IMR-90 (cell line): ENCODE results near the gene TUBD1. TPM values are rescaled to one million over a fixed set of nuclear protein-coding genes. Genes with fewer than 3 reads are reported as not detected.
"Not testable (repeated sequence)": the region's sequence is repeated elsewhere in the genome, so short reads cannot be mapped to it uniquely, and the experiment has no call there.

Source experiments
- ATAC-seq: fragments of 200-7000 bp; cut with Tn5 transposase; 2 replicates; pipeline ENCODE4 v1.9.1; 2020; ENCODE audit warnings: low read depth, mild to moderate bottlenecking, moderate library complexity
- BruUV-seq: library from RNA; stranded (reverse); fragments of 400-500 nt; replicated peaks from 2 replicates; lab custom pipeline; 2021; lab: Mats Ljungman, UMichigan
- CTCF ChIA-PET: fragments of 300-600 bp; formaldehyde crosslinking; extraction: SDS; loops from one replicate; lab custom pipeline; 2021; ENCODE audit warnings: antibody characterized with exemption; lab: Yijun Ruan, JAX
- POLR2A ChIA-PET: fragments of 300-600 bp; sonication (Branson Sonifier 250); formaldehyde crosslinking; loops from one replicate; lab custom pipeline; 2022; ENCODE audit warnings: antibody characterized with exemption; ENCODE audit not compliant: unreplicated experiment; lab: Charles Lee
- DNase-seq: peaks from one replicate; pipeline ENCODE4 v3.0.0; 2013
- H2AFZ ChIP-seq: replicated peaks from 2 replicates; pipeline ENCODE3; 2013; ENCODE audit warnings: low read length, mild to moderate bottlenecking; ENCODE audit not compliant: poor library complexity
- H2AK5ac ChIP-seq: 2 replicates; pipeline ENCODE4 v1.6.1; 2013; ENCODE audit warnings: low read depth, low read length, inconsistent platforms
- H2AK9ac ChIP-seq: replicated peaks from 2 replicates; pipeline ENCODE3; 2013; ENCODE audit warnings: mild to moderate bottlenecking, low read depth, low read length, moderate library complexity; ENCODE audit not compliant: poor library complexity
- H2BK120ac ChIP-seq: 2 replicates; pipeline ENCODE4 v1.6.1; 2013; ENCODE audit warnings: low read depth, low read length, inconsistent platforms
- H2BK15ac ChIP-seq: 3 replicates; pipeline ENCODE4 v1.6.1; 2013; ENCODE audit warnings: low read depth, low read length, inconsistent platforms
- H2BK20ac ChIP-seq: 2 replicates; pipeline ENCODE4 v1.6.1; 2013; ENCODE audit warnings: low read depth, mild to moderate bottlenecking, inconsistent platforms, low read length, moderate library complexity
- H2BK5ac ChIP-seq: 2 replicates; pipeline ENCODE4 v1.6.1; 2013; ENCODE audit warnings: mild to moderate bottlenecking, low read depth, low read length, inconsistent platforms; ENCODE audit not compliant: poor library complexity, severe bottlenecking
- H3K14ac ChIP-seq: replicated peaks from 2 replicates; pipeline ENCODE4 v1.6.1; 2013; ENCODE audit warnings: low read depth, low read length, inconsistent platforms
- H3K18ac ChIP-seq: 2 replicates; pipeline ENCODE4 v1.6.1; 2013; ENCODE audit warnings: low read depth, low read length, control low read depth
- H3K23ac ChIP-seq: 2 replicates; pipeline ENCODE4 v1.6.1; 2013; ENCODE audit warnings: low read depth, low read length, inconsistent platforms
- H3K27ac ChIP-seq: 2 replicates; pipeline ENCODE4 v1.5.1; 2013; ENCODE audit warnings: mild to moderate bottlenecking, control low read depth, low read length; ENCODE audit not compliant: insufficient read depth
- H3K27me3 ChIP-seq: 2 replicates; pipeline ENCODE4 v1.6.1; 2013; ENCODE audit warnings: low read length; ENCODE audit not compliant: control insufficient read depth, insufficient read depth
- H3K36me3 ChIP-seq: 2 replicates; pipeline ENCODE4 v1.6.1; 2013; ENCODE audit warnings: low read length, mixed read lengths; ENCODE audit not compliant: control insufficient read depth, insufficient read depth
- H3K4ac ChIP-seq: 2 replicates; pipeline ENCODE4 v1.6.1; 2013; ENCODE audit warnings: low read depth, low read length, inconsistent platforms
- H3K4me1 ChIP-seq: 2 replicates; pipeline ENCODE4 v1.6.1; 2013; ENCODE audit warnings: low read length, mixed read lengths; ENCODE audit not compliant: control insufficient read depth, insufficient read depth
- H3K4me2 ChIP-seq: 2 replicates; pipeline ENCODE4 v1.6.1; 2013; ENCODE audit warnings: low read depth, mild to moderate bottlenecking, control low read depth, low read length, moderate library complexity
- H3K4me3 ChIP-seq: 2 replicates; pipeline ENCODE4 v1.5.1; 2013; ENCODE audit warnings: low read depth, mild to moderate bottlenecking, control low read depth, low read length, moderate library complexity; ENCODE audit not compliant: insufficient read depth
- H3K56ac ChIP-seq: 2 replicates; pipeline ENCODE4 v1.6.1; 2013; ENCODE audit warnings: low read length, inconsistent platforms; ENCODE audit not compliant: insufficient read depth; ENCODE audit errors: extremely low read depth
- H3K79me1 ChIP-seq, 2 experiments: 2 replicates each; pipeline ENCODE4 v1.6.1; 2013; ENCODE audit warnings: low read length in 2 of 2, inconsistent platforms in 1 of 2, low read depth in 1 of 2
- H3K9ac ChIP-seq: 2 replicates; pipeline ENCODE4 v1.6.1; 2013; ENCODE audit warnings: low read depth, low read length, control low read depth
- H3K9me1 ChIP-seq: 2 replicates; pipeline ENCODE4 v1.6.1; 2013; ENCODE audit warnings: low read length, inconsistent platforms; ENCODE audit not compliant: insufficient read depth
- H3K9me3 ChIP-seq: 2 replicates; pipeline ENCODE4 v1.6.1; 2013; ENCODE audit warnings: low read length; ENCODE audit not compliant: control insufficient read depth, insufficient read depth
- H4K20me1 ChIP-seq: 2 replicates; pipeline ENCODE4 v1.6.1; 2013; ENCODE audit warnings: low read length, inconsistent platforms; ENCODE audit not compliant: insufficient read depth
- H4K5ac ChIP-seq: 2 replicates; pipeline ENCODE4 v1.6.1; 2013; ENCODE audit warnings: mild to moderate bottlenecking, low read depth, low read length, control low read depth
- H4K8ac ChIP-seq, 2 experiments: 2 replicates each; pipeline ENCODE4 v1.6.1; 2013; ENCODE audit warnings: low read depth in 2 of 2, low read length in 2 of 2, control low read depth in 1 of 2, inconsistent platforms in 1 of 2
- H4K91ac ChIP-seq: 2 replicates; pipeline ENCODE4 v1.6.1; 2013; ENCODE audit warnings: low read depth, low read length, inconsistent platforms; ENCODE audit not compliant: insufficient read depth
- CHD1 ChIP-seq: IDR thresholded peaks from 2 replicates; pipeline ENCODE4 v1.6.1; 2012; ENCODE audit warnings: low read depth, low read length, improper control_type of control experiment
- POLR2A ChIP-seq: IDR thresholded peaks from 2 replicates; pipeline ENCODE4 v1.6.1; 2012; ENCODE audit warnings: mild to moderate bottlenecking, low read depth, low read length
- whole genome bisulfite sequencing, 2 experiments: methylation state at CpG; one replicate each; pipeline versions ENCODE4 v1.1.5 to v1.1.7; 2013; ENCODE audit warnings: missing lambda C conversion rate in 2 of 2; ENCODE audit not compliant: insufficient read length in 1 of 2; ENCODE audit errors: extremely low coverage in 2 of 2; 5-methylcytosine and 5-hydroxymethylcytosine counted together
- dilution Hi-C: fragments of 300-500 bp; cut with HindIII; formaldehyde crosslinking; loops from one replicate; pipeline ENCODE4 v1.14.3; 2018; ENCODE audit warnings: low sequenced_read_pairs; ENCODE audit not compliant: unreplicated experiment
- in situ Hi-C: fragments of 300-500 bp; cut with MboI; formaldehyde crosslinking; loops from 3 replicates; pipeline ENCODE4 v1.14.3; 2019; ENCODE audit warnings: low sequenced_read_pairs, inconsistent platforms, mixed read lengths
- intact Hi-C: fragments of 100-400 bp; cut with micrococcal nuclease; formaldehyde crosslinking; loops from 2 replicates; pipeline ENCODE4 v1.10.0; 2022
- polyA plus RNA-seq, 3 experiments: library from polyadenylated mRNA; depleted of rRNA; stranded (reverse); fragments of >200 nt; gene quantifications; 2 replicates each; pipeline ENCODE4 v1.2.3, GENCODE V29; 2012; ENCODE audit warnings: low replicate concordance in 1 of 3
- total RNA-seq: library from RNA; depleted of rRNA; stranded (reverse); fragments of >200 nt; gene quantifications from 2 replicates; pipeline ENCODE4 v1.2.3, GENCODE V29; 2012

Gene TUBD1
- total and polyA plus RNA-seq, 2 of the 4 experiments (the other 2 are of a cell fraction), result 2.2 to 4.7 TPM

GRCh38 chr17:59841882-59842263, 50.9 kb downstream of the TUBD1 start:
- CTCF ChIA-PET, BruUV-seq, H3K9me3 ChIP-seq, H2BK15ac ChIP-seq, H3K79me1 ChIP-seq, DNase-seq, ATAC-seq, H2BK20ac ChIP-seq, H3K27me3 ChIP-seq, H2AK9ac ChIP-seq, H2AFZ ChIP-seq, H3K9me1 ChIP-seq, H2BK120ac ChIP-seq, H2AK5ac ChIP-seq, in situ Hi-C loops, dilution Hi-C loops: not testable (repeated sequence)
- peak overlapping the region; percentile 47; the same call in 1 of the 2 replicates for H4K5ac ChIP-seq
- H3K36me3 ChIP-seq, result peaks cover 33% of the 10 kb centered on the region
- peak overlapping the region; percentile 84; the same call in 1 of the 2 replicates for H3K56ac ChIP-seq
- H3K4me3 ChIP-seq, result peak overlapping the region; percentile 83; the same call in 1 of the 2 replicates
- no CpG with 5 or more reads among the region's 4 CpGs for whole genome bisulfite sequencing, 2 experiments
- POLR2A ChIA-PET, result interaction anchor here (1.0 to 5.4 kb wide), 3 partner anchors 63 to 88 kb away, joined by 5 to 87 read pairs (median 10); no protein-coding TSS in a partner anchor
- peak overlapping the region; percentile 91 for H3K14ac ChIP-seq
- H4K8ac ChIP-seq, result peak overlapping the region in 1 of 2 experiments; percentile 46; a peak in 2 of 4 replicates
- peaks cover 12% of the 10 kb centered on the region for H3K4me1 ChIP-seq
- H3K27ac ChIP-seq, result peak overlapping the region; percentile 68; the same call in 1 of the 2 replicates
- peak overlapping the region; percentile 56 for H3K18ac ChIP-seq
- H4K20me1 ChIP-seq, result peaks cover 51% of the 10 kb centered on the region; the same call in 1 of the 2 replicates
- H4K91ac ChIP-seq, result peak overlapping the region; percentile 34; the same call in 1 of the 2 replicates
- H3K4me2 ChIP-seq, result peak overlapping the region; percentile 85
- TF ChIP-seq POLR2A, result 0 out of 2 replicates have a peak, but pooled peaks have one; percentile 21
- TF ChIP-seq CHD1, result peak; percentile 88; the same call in 1 of the 2 replicates
- H3K4ac ChIP-seq, result peak overlapping the region; percentile 68; the same call in 1 of the 2 replicates
- H3K9ac ChIP-seq, result peak overlapping the region; percentile 74
- H2BK5ac ChIP-seq, result peak overlapping the region; percentile 96
- H3K23ac ChIP-seq, result peak overlapping the region; percentile 92
- intact Hi-C loops, result loop anchor here (5.0 kb wide), 1 partner anchor 135 kb away; the partner anchor contains the start of genes PTRH2 and VMP1
